B cell (primary cell): ENCODE results near the gene MYCL. TPM values are rescaled to one million over a fixed set of nuclear protein-coding genes. Genes with fewer than 3 reads are reported as not detected.

Source experiments
- ATAC-seq: fragments of 200-7000 bp; cut with Tn5 transposase; one replicate; pipeline ENCODE4 v1.10.0; 2021; ENCODE audit warnings: low read depth, mild to moderate bottlenecking, moderate number of reproducible peaks, moderate library complexity
- CTCF ChIA-PET: fragments of 350-600 bp; sonication (Branson Sonifier 250); formaldehyde crosslinking; loops from one replicate; lab custom pipeline; 2021; ENCODE audit warnings: antibody characterized with exemption, inconsistent platforms; lab: Charles Lee
- POLR2A ChIA-PET: fragments of 350-600 bp; sonication (Branson Sonifier 250); formaldehyde crosslinking; loops from one replicate; lab custom pipeline; 2021; ENCODE audit warnings: antibody characterized with exemption; lab: Charles Lee
- DNase-seq: peaks from one replicate; pipeline ENCODE4 v3.0.0; 2013
- H2AFZ ChIP-seq: 2 replicates; pipeline ENCODE4 v1.6.1; 2012; ENCODE audit warnings: mild to moderate bottlenecking, low read depth, low read length; ENCODE audit not compliant: insufficient read depth, poor library complexity, severe bottlenecking
- H3K27ac ChIP-seq, 2 donors: 1 replicate in 1 of 2; 2 replicates in 1 of 2; pipeline ENCODE4 v1.5.1; 2012 to 2013; ENCODE audit warnings: low read length in 2 of 2, mild to moderate bottlenecking in 2 of 2, moderate library complexity in 1 of 2
- H3K27me3 ChIP-seq, 4 experiments: fragments of 200-600 bp in 1 of 4; sonication (generic) in 1 of 4; replicated peaks in 1 of 4; 1 replicate in 2 of 4; 2 replicates in 2 of 4; pipeline versions ENCODE4 v1.6.1 to v1.7.0; 2013 to 2016; ENCODE audit warnings: low read length in 3 of 4, mild to moderate bottlenecking in 2 of 4, mixed read lengths in 1 of 4, moderate library complexity in 1 of 4; ENCODE audit not compliant: insufficient read depth in 4 of 4, control insufficient read depth in 3 of 4; ENCODE audit errors: control extremely low read depth in 1 of 4
- H3K36me3 ChIP-seq, 2 experiments: replicated peaks in 1 of 2; 1 replicate in 1 of 2; 2 replicates in 1 of 2; pipeline versions ENCODE4 v1.6.1 to v1.7.1; 2013; ENCODE audit warnings: low read length in 1 of 2; ENCODE audit not compliant: insufficient read depth in 2 of 2, control insufficient read depth in 1 of 2; ENCODE audit errors: control extremely low read depth in 1 of 2, extremely low read depth in 1 of 2
- H3K4me1 ChIP-seq, 2 donors: fragments of 200-600 bp in 1 of 2; sonication (generic) in 1 of 2; 1 replicate in 1 of 2; 2 replicates in 1 of 2; pipeline versions ENCODE4 v1.5.1 to v1.6.1; 2013 to 2017; ENCODE audit warnings: low read length in 2 of 2; ENCODE audit not compliant: control insufficient read depth in 2 of 2, insufficient read depth in 2 of 2
- H3K4me2 ChIP-seq: replicated peaks from 2 replicates; pipeline ENCODE3; 2012; ENCODE audit warnings: mild to moderate bottlenecking, low read depth, low read length; ENCODE audit not compliant: poor library complexity, severe bottlenecking
- H3K4me3 ChIP-seq, 5 experiments: fragments of 200-600 bp in 1 of 5; sonication (generic) in 1 of 5; 1 replicate in 3 of 5; 2 replicates in 2 of 5; pipeline versions ENCODE4 v1.5.1 to v1.7.0; 2011 to 2016; ENCODE audit warnings: low read length in 4 of 5, mild to moderate bottlenecking in 4 of 5, low read depth in 2 of 5, control low read depth in 1 of 5, moderate library complexity in 1 of 5; ENCODE audit not compliant: insufficient read depth in 1 of 5; ENCODE audit errors: control extremely low read depth in 1 of 5, extremely low read depth in 1 of 5
- H3K79me2 ChIP-seq: fragments of 200-600 bp; sonication (generic); one replicate; pipeline ENCODE4 v1.6.0; 2016; ENCODE audit warnings: low read length; ENCODE audit not compliant: control insufficient read depth, insufficient read depth
- H3K9ac ChIP-seq: fragments of 200-600 bp; sonication (generic); 2 replicates; pipeline ENCODE4 v1.6.1; 2017; ENCODE audit warnings: mild to moderate bottlenecking, low read length, moderate library complexity
- H3K9me3 ChIP-seq, 3 donors: one replicate each; pipeline versions ENCODE4 v1.6.1 to v1.7.1; 2013; ENCODE audit warnings: low read length in 2 of 3; ENCODE audit not compliant: control insufficient read depth in 2 of 3, insufficient read depth in 1 of 3; ENCODE audit errors: control extremely low read depth in 1 of 3
- H4K20me1 ChIP-seq: 2 replicates; pipeline ENCODE4 v1.6.0; 2012; ENCODE audit warnings: mild to moderate bottlenecking, low read length; ENCODE audit not compliant: insufficient read depth, control insufficient read depth, poor library complexity, severe bottlenecking
- H3K27ac Mint-ChIP-seq: one replicate; pipeline ENCODE4 v1.8.0; 2021; ENCODE audit warnings: mixed read lengths
- H3K27me3 Mint-ChIP-seq: one replicate; pipeline ENCODE4 v1.8.0; 2021; ENCODE audit warnings: mixed read lengths
- H3K4me1 Mint-ChIP-seq: one replicate; pipeline ENCODE4 v1.8.0; 2021; ENCODE audit warnings: mixed read lengths
- H3K4me3 Mint-ChIP-seq: one replicate; pipeline ENCODE4 v1.8.0; 2021; ENCODE audit warnings: mixed read lengths
- H3K9me3 Mint-ChIP-seq: one replicate; pipeline ENCODE4 v1.8.0; 2022; ENCODE audit warnings: mixed read lengths; ENCODE audit not compliant: insufficient read depth
- EZH2 ChIP-seq: IDR thresholded peaks from 2 replicates; pipeline ENCODE4 v1.6.1; 2012; ENCODE audit warnings: borderline replicate concordance, low read depth, mild to moderate bottlenecking, moderate library complexity, low read length; ENCODE audit not compliant: insufficient read depth, poor library complexity, severe bottlenecking
- WGBS: methylation state at CpG from one replicate; pipeline ENCODE4 v1.1.5; 2013; ENCODE audit warnings: missing lambda C conversion rate; ENCODE audit not compliant: insufficient coverage; 5-methylcytosine and 5-hydroxymethylcytosine counted together
- intact Hi-C: fragments of 100-400 bp; cut with micrococcal nuclease; formaldehyde crosslinking; loops from one replicate; pipeline ENCODE4 v1.10.0; 2022
- polyA plus RNA-seq: library from polyadenylated mRNA; depleted of rRNA; stranded (reverse); fragments of >200 nt; gene quantifications from 2 replicates; pipeline ENCODE4 v1.2.3, GENCODE V29; 2012
- total RNA-seq, 2 donors: library from RNA; stranded (reverse); fragments of 120-200 nt in 1 of 2; gene quantifications; 1 replicate in 1 of 2; 2 replicates in 1 of 2; pipeline versions ENCODE4 v1.2.3 to v1.2.4, GENCODE V29; 2013 to 2022
- TF ChIP-seq, protein P1 (sequence below): fragments of 200-600 bp; IDR thresholded peaks from one replicate; pipeline ENCODE4 v1.8.0; 2022; ENCODE audit warnings: antibody characterized with exemption, mild to moderate bottlenecking

MYCL gene
- total and polyA plus RNA-seq, 2 donors (not counting 1 experiment from before 2014, with no cell fraction given) = 0.03 to 0.62 TPM

DNA sequence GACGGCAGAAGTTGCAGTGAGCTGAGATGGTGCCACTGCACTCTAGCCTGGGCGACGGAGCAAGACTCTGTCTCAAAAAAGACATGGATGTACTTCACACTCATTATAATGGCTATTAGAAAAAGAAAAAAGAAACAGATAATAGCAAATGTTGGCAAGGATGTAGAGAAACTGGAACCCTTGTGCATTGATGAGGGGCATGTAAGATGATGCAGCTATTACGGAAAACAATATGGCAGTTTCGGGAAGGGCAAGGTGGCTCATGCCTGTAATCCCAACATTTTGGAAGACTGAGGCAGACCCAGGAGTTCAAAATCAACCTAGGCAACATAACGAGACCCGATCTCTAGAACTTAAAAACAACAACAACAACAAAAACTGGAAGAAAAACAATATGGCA is 40.7 kb downstream of the MYCL start:
- H3K36me3 ChIP-seq = peaks cover 2 to 11% of the 10 kb centered on the region in 2 experiments
- H3K27me3 ChIP-seq = no peaks in the 10 kb centered on the region
- H3K4me1 ChIP-seq = no peaks in the 10 kb centered on the region
- peaks cover 78% of the 10 kb centered on the region for H3K79me2 ChIP-seq
- ChIA-PET POLR2A (no interaction called here), CTCF (interaction anchor here (1.3 kb wide), 1 partner anchor 15 kb away, joined by 4 read pairs; no protein-coding TSS in a partner anchor)
- no peak overlapping the region for H3K4me3 ChIP-seq
- H3K27ac Mint-ChIP-seq = no peak overlapping the region
- 100% methylated on average over 5 of the region's 7 CpGs for WGBS
- H3K9ac ChIP-seq = no peak overlapping the region
- no peaks in the 10 kb centered on the region for H3K27me3 Mint-ChIP-seq
- H4K20me1 ChIP-seq = peaks cover 31% of the 10 kb centered on the region
- ATAC-seq (no peak), DNase-seq (no peak)
- no peaks in the 10 kb centered on the region for H3K9me3 ChIP-seq
- peaks cover 2% of the 10 kb centered on the region for H3K4me1 Mint-ChIP-seq
- H3K4me3 Mint-ChIP-seq = no peak overlapping the region
- no peaks in the 10 kb centered on the region for H3K9me3 Mint-ChIP-seq
- intact Hi-C loops = no loop called here
- no peak overlapping the region for H3K4me2 ChIP-seq
- TF ChIP-seq, protein P1, sequence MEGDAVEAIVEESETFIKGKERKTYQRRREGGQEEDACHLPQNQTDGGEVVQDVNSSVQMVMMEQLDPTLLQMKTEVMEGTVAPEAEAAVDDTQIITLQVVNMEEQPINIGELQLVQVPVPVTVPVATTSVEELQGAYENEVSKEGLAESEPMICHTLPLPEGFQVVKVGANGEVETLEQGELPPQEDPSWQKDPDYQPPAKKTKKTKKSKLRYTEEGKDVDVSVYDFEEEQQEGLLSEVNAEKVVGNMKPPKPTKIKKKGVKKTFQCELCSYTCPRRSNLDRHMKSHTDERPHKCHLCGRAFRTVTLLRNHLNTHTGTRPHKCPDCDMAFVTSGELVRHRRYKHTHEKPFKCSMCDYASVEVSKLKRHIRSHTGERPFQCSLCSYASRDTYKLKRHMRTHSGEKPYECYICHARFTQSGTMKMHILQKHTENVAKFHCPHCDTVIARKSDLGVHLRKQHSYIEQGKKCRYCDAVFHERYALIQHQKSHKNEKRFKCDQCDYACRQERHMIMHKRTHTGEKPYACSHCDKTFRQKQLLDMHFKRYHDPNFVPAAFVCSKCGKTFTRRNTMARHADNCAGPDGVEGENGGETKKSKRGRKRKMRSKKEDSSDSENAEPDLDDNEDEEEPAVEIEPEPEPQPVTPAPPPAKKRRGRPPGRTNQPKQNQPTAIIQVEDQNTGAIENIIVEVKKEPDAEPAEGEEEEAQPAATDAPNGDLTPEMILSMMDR = no peak
- TF ChIP-seq EZH2 = no peak
- H3K27ac ChIP-seq = no peak overlapping the region
- no peak overlapping the region for H2AFZ ChIP-seq

- peaks cover 31% of the 10 kb centered on the region for H4K20me1 ChIP-seq
- no peaks in the 10 kb centered on the region for H3K9me3 Mint-ChIP-seq
- H3K9ac ChIP-seq = no peak overlapping the region
- intact Hi-C loops = no loop called here
- peaks cover 72% of the 10 kb centered on the region for H3K79me2 ChIP-seq
- no peaks in the 10 kb centered on the region for H3K9me3 ChIP-seq
- no peak overlapping the region for H3K4me3 ChIP-seq
- DNase-seq (no peak), ATAC-seq (no peak)
- ChIA-PET POLR2A (no interaction called here), CTCF (no interaction called here)
- WGBS = 100% methylated on average over 1 of the region's 7 CpGs
- peaks cover 2% of the 10 kb centered on the region for H3K4me1 Mint-ChIP-seq
- no peak for TF ChIP-seq EZH2
- TF ChIP-seq, protein P1 = no peak
- H3K4me2 ChIP-seq = no peak overlapping the region
- no peak overlapping the region for H2AFZ ChIP-seq
- H3K27ac ChIP-seq = no peak overlapping the region
- no peaks in the 10 kb centered on the region for H3K27me3 Mint-ChIP-seq
- H3K36me3 ChIP-seq = peaks cover 2 to 16% of the 10 kb centered on the region in 2 experiments
- no peak overlapping the region for H3K27ac Mint-ChIP-seq
- no peaks in the 10 kb centered on the region for H3K4me1 ChIP-seq
- no peak overlapping the region for H3K4me3 Mint-ChIP-seq
- no peaks in the 10 kb centered on the region for H3K27me3 ChIP-seq
Measured at GRCh38 chr1:39859859-39860812, 41.6 kb downstream of the MYCL start.
